Neural progenitor cell (in vitro differentiated cells): Measurements from ENCODE around the gene OR51E1.

Experiments used
- EZH2phosphoT487 ChIP-seq: fragments of 200-600 bp; sonication (generic); IDR thresholded peaks from 2 replicates; pipeline ENCODE4 v1.6.1; 2017; ENCODE audit warnings: antibody characterized with exemption
- TF ChIP-seq, protein P1 (sequence below): fragments of 200-600 bp; sonication (generic); IDR thresholded peaks from 2 replicates; pipeline ENCODE4 v1.5.1; 2017; ENCODE audit warnings: antibody characterized with exemption, mild to moderate bottlenecking

DNA sequence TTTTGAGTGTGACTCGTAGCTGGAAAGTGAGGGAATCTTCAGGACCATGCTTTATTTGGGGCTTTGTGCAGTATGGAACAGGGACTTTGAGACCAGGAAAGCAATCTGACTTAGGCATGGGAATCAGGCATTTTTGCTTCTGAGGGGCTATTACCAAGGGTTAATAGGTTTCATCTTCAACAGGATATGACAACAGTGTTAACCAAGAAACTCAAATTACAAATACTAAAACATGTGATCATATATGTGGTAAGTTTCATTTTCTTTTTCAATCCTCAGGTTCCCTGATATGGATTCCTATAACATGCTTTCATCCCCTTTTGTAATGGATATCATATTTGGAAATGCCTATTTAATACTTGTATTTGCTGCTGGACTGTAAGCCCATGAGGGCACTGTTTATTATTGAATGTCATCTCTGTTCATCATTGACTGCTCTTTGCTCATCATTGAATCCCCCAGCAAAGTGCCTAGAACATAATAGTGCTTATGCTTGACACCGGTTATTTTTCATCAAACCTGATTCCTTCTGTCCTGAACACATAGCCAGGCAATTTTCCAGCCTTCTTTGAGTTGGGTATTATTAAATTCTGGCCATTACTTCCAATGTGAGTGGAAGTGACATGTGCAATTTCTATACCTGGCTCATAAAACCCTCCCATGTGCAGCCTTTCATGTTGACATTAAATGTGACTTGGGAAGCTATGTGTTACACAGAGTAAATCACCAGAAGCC lies 11.0 kb downstream of the OR51E1 start:
- TF ChIP-seq, protein P1, sequence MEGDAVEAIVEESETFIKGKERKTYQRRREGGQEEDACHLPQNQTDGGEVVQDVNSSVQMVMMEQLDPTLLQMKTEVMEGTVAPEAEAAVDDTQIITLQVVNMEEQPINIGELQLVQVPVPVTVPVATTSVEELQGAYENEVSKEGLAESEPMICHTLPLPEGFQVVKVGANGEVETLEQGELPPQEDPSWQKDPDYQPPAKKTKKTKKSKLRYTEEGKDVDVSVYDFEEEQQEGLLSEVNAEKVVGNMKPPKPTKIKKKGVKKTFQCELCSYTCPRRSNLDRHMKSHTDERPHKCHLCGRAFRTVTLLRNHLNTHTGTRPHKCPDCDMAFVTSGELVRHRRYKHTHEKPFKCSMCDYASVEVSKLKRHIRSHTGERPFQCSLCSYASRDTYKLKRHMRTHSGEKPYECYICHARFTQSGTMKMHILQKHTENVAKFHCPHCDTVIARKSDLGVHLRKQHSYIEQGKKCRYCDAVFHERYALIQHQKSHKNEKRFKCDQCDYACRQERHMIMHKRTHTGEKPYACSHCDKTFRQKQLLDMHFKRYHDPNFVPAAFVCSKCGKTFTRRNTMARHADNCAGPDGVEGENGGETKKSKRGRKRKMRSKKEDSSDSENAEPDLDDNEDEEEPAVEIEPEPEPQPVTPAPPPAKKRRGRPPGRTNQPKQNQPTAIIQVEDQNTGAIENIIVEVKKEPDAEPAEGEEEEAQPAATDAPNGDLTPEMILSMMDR, result no peak
- no peak for TF ChIP-seq EZH2phosphoT487
